Naive thymus-derived CD4-positive, alpha-beta T cell (primary cell): Measurements from ENCODE around the gene SBSN. TPM values are rescaled to one million over a fixed set of nuclear protein-coding genes. Genes with fewer than 3 reads are reported as not detected.

Experiments used
- ATAC-seq: fragments of 150-1000 bp; cut with Tn5 transposase; 2 replicates; pipeline ENCODE4 v1.10.0; 2021; ENCODE audit warnings: mild to moderate bottlenecking, moderate library complexity
- CTCF ChIA-PET: fragments of 350-600 bp; sonication (Branson Sonifier 250); formaldehyde crosslinking; loops from one replicate; lab custom pipeline; 2021; ENCODE audit warnings: antibody characterized with exemption; lab: Charles Lee
- POLR2A ChIA-PET: fragments of 350-600 bp; sonication (Branson Sonifier 250); formaldehyde crosslinking; loops from one replicate; lab custom pipeline; 2021; ENCODE audit warnings: antibody characterized with exemption, inconsistent platforms; lab: Charles Lee
- DNase-seq, 9 donors: peaks; one replicate each; pipeline versions ENCODE4 v3.0.0 to v3.0.0-alpha.2; 2020 to 2022; ENCODE audit warnings: mixed read lengths in 1 of 9
- H3K27ac ChIP-seq: one replicate; pipeline ENCODE4 v1.7.0; 2013; ENCODE audit warnings: mild to moderate bottlenecking, low read depth, low read length, moderate library complexity
- H3K27me3 ChIP-seq, 2 donors: one replicate each; pipeline ENCODE4 v1.7.0; 2013; ENCODE audit warnings: low read length in 2 of 2, mild to moderate bottlenecking in 2 of 2, moderate library complexity in 2 of 2; ENCODE audit not compliant: control insufficient read depth in 2 of 2, insufficient read depth in 2 of 2
- H3K36me3 ChIP-seq, 3 experiments: 1 replicate in 2 of 3; 2 replicates in 1 of 3; pipeline ENCODE4 v1.7.0; 2013; ENCODE audit warnings: low read length in 3 of 3, mild to moderate bottlenecking in 3 of 3, moderate library complexity in 1 of 3; ENCODE audit not compliant: insufficient read depth in 3 of 3, control insufficient read depth in 2 of 3
- H3K4me1 ChIP-seq, 2 donors: one replicate each; pipeline ENCODE4 v1.7.0; 2013; ENCODE audit warnings: low read length in 2 of 2, mild to moderate bottlenecking in 2 of 2, moderate library complexity in 1 of 2; ENCODE audit not compliant: control insufficient read depth in 2 of 2, insufficient read depth in 2 of 2
- H3K4me3 ChIP-seq: 2 replicates; pipeline ENCODE4 v1.7.0; 2013; ENCODE audit warnings: mild to moderate bottlenecking, low read length
- H3K9me3 ChIP-seq, 3 experiments: 1 replicate in 2 of 3; 2 replicates in 1 of 3; pipeline ENCODE4 v1.7.0; 2013; ENCODE audit warnings: low read length in 3 of 3; ENCODE audit not compliant: control insufficient read depth in 2 of 3
- H3K27ac Mint-ChIP-seq, 9 donors: one replicate each; pipeline ENCODE4 v1.8.0; 2020 to 2022; ENCODE audit warnings: mixed read lengths in 9 of 9, mild to moderate bottlenecking in 8 of 9, moderate library complexity in 5 of 9, inconsistent platforms in 2 of 9
- H3K27me3 Mint-ChIP-seq, 5 donors: one replicate each; pipeline ENCODE4 v1.8.0; 2021 to 2022; ENCODE audit warnings: mixed read lengths in 5 of 5, mild to moderate bottlenecking in 1 of 5
- H3K36me3 Mint-ChIP-seq, 5 donors: one replicate each; pipeline ENCODE4 v1.8.0; 2020 to 2022; ENCODE audit warnings: mixed read lengths in 5 of 5, mild to moderate bottlenecking in 3 of 5, inconsistent platforms in 1 of 5
- H3K4me1 Mint-ChIP-seq, 7 donors: one replicate each; pipeline ENCODE4 v1.8.0; 2020 to 2022; ENCODE audit warnings: mixed read lengths in 7 of 7, mild to moderate bottlenecking in 3 of 7, inconsistent platforms in 1 of 7
- H3K4me3 Mint-ChIP-seq, 10 donors: one replicate each; pipeline ENCODE4 v1.8.0; 2020 to 2022; ENCODE audit warnings: mild to moderate bottlenecking in 10 of 10, mixed read lengths in 10 of 10, moderate library complexity in 6 of 10, inconsistent platforms in 2 of 10
- H3K9me3 Mint-ChIP-seq, 11 donors: one replicate each; pipeline ENCODE4 v1.8.0; 2020 to 2022; ENCODE audit warnings: mixed read lengths in 11 of 11, mild to moderate bottlenecking in 4 of 11, inconsistent platforms in 1 of 11, moderate library complexity in 1 of 11
- intact Hi-C, 2 donors: fragments of 100-400 bp; cut with micrococcal nuclease; formaldehyde crosslinking; loops; one replicate each; pipeline ENCODE4 v1.15.1; 2023
- polyA plus RNA-seq, 2 donors: library from polyadenylated mRNA; unstranded; fragments of 300-500 nt; fragmentation: Illumina TruSeq; gene quantifications; one replicate each; pipeline ENCODE4 v1.2.3, GENCODE V29; 2021
- total RNA-seq, 6 experiments: library from RNA in 5 of 6; stranded (reverse) in 5 of 6; gene quantifications; 1 replicate in 5 of 6; 2 replicates in 1 of 6; pipeline ENCODE4 v1.2.3 and lab custom pipeline; 2021 to 2026

The SBSN gene
- total and polyA plus RNA-seq, 7 experiments from 2014 or later, result not detected

- DNase-seq (no peak), ATAC-seq (no peak)
- no peak overlapping the region for H3K27ac ChIP-seq
- H3K36me3 ChIP-seq, result peaks cover 0 to 7% (median 0%) of the 10 kb centered on the region in 3 experiments
- intact Hi-C loops, result no loop called here
- Mint-ChIP-seq H3K27ac (no peak overlapping the region), H3K27me3 (peaks cover 15 to 35% (median 17%) of the 10 kb centered on the region in 5 donors), H3K9me3 (peaks cover 0 to 4% (median 0%) of the 10 kb centered on the region in 11 donors), H3K4me3 (peak overlapping the region in 3 of 10 donors; percentile 19 to 80 (median 66)), H3K36me3 (peaks cover 0 to 1% (median 0%) of the 10 kb centered on the region in 5 donors), H3K4me1 (peaks cover 0 to 16% (median 11%) of the 10 kb centered on the region in 7 donors)
- CTCF ChIA-PET, result no interaction called here
- no peaks in the 10 kb centered on the region for H3K9me3 ChIP-seq
- H3K27me3 ChIP-seq, result peaks cover 0 to 4% of the 10 kb centered on the region in 2 donors
- H3K4me1 ChIP-seq, result peaks cover 0 to 12% of the 10 kb centered on the region in 2 donors
- H3K4me3 ChIP-seq, result no peak overlapping the region
- POLR2A ChIA-PET, result no interaction called here
Observed at GRCh38 chr19:35555301-35556005, 27.3 kb upstream of the SBSN start.

- Mint-ChIP-seq H3K4me3 (no peak overlapping the region), H3K27ac (peak overlapping the region in 2 of 9 donors; percentile 23 to 76), H3K4me1 (peaks cover 5 to 20% (median 12%) of the 10 kb centered on the region in 7 donors), H3K9me3 (peaks cover 0 to 2% (median 0%) of the 10 kb centered on the region in 11 donors), H3K36me3 (peaks cover 0 to 1% (median 0%) of the 10 kb centered on the region in 5 donors), H3K27me3 (peaks cover 2 to 24% (median 7%) of the 10 kb centered on the region in 5 donors)
- peaks cover 0 to 4% of the 10 kb centered on the region in 2 donors for H3K27me3 ChIP-seq
- ChIA-PET CTCF (no interaction called here), POLR2A (no interaction called here)
- no peak overlapping the region for H3K4me3 ChIP-seq
- no peak overlapping the region for H3K27ac ChIP-seq
- H3K36me3 ChIP-seq, result peaks cover 0 to 7% (median 0%) of the 10 kb centered on the region in 3 experiments
- intact Hi-C loops, result no loop called here
- no peak for DNase-seq
- no peaks in the 10 kb centered on the region for H3K9me3 ChIP-seq
- no peak for ATAC-seq
- peaks cover 0 to 12% of the 10 kb centered on the region in 2 donors for H3K4me1 ChIP-seq
Observed at GRCh38 chr19:35554076-35554475, 26.0 kb upstream of the SBSN start.

GRCh38 chr19:35553385-35554000 lies 25.4 kb upstream of the SBSN start:
- intact Hi-C loops, result no loop called here
- H3K27me3 Mint-ChIP-seq, result peaks cover 0 to 19% (median 5%) of the 10 kb centered on the region in 5 donors
- H3K36me3 Mint-ChIP-seq, result peaks cover 0 to 1% (median 0%) of the 10 kb centered on the region in 5 donors
- Histone ChIP-seq H3K4me3 (no peak overlapping the region), H3K4me1 (peaks cover 0 to 6% of the 10 kb centered on the region in 2 donors), H3K27ac (no peak overlapping the region), H3K9me3 (no peaks in the 10 kb centered on the region), H3K27me3 (no peaks in the 10 kb centered on the region), H3K36me3 (peaks cover 0 to 7% (median 0%) of the 10 kb centered on the region in 3 experiments)
- DNase-seq, result no peak
- CTCF ChIA-PET, result no interaction called here
- H3K9me3 Mint-ChIP-seq, result peaks cover 0 to 2% (median 0%) of the 10 kb centered on the region in 11 donors
- H3K4me1 Mint-ChIP-seq, result peaks cover 11 to 26% (median 17%) of the 10 kb centered on the region in 7 donors
- POLR2A ChIA-PET, result no interaction called here
- no peak for ATAC-seq
- no peak overlapping the region for H3K27ac Mint-ChIP-seq
- peak overlapping the region in 1 of 10 donors; percentile 3 for H3K4me3 Mint-ChIP-seq

- H3K4me3 Mint-ChIP-seq, result peak overlapping the region in 2 of 10 donors; percentile 3 to 35
- H3K27ac ChIP-seq, result no peak overlapping the region
- H3K27me3 Mint-ChIP-seq, result peaks cover 0 to 17% (median 5%) of the 10 kb centered on the region in 5 donors
- H3K9me3 ChIP-seq, result no peaks in the 10 kb centered on the region
- H3K9me3 Mint-ChIP-seq, result peaks cover 0 to 2% (median 0%) of the 10 kb centered on the region in 11 donors
- ATAC-seq (no peak), DNase-seq (no peak)
- peaks cover 0 to 9% (median 0%) of the 10 kb centered on the region in 3 experiments for H3K36me3 ChIP-seq
- ChIA-PET POLR2A (no interaction called here), CTCF (no interaction called here)
- intact Hi-C loops, result no loop called here
- H3K4me1 Mint-ChIP-seq, result peaks cover 12 to 25% (median 17%) of the 10 kb centered on the region in 7 donors
- H3K27ac Mint-ChIP-seq, result no peak overlapping the region
- no peaks in the 10 kb centered on the region for H3K4me1 ChIP-seq
- H3K4me3 ChIP-seq, result no peak overlapping the region
- no peaks in the 10 kb centered on the region for H3K27me3 ChIP-seq
- peaks cover 0 to 1% (median 0%) of the 10 kb centered on the region in 5 donors for H3K36me3 Mint-ChIP-seq
Observed at GRCh38 chr19:35552534-35553384, 24.6 kb upstream of the SBSN start.

- ATAC-seq (no peak), DNase-seq (no peak)
- Histone ChIP-seq H3K36me3 (peaks cover 0 to 16% (median 0%) of the 10 kb centered on the region in 3 experiments), H3K27me3 (no peaks in the 10 kb centered on the region), H3K27ac (no peak overlapping the region), H3K4me3 (no peak overlapping the region), H3K4me1 (peaks cover 8 to 9% of the 10 kb centered on the region in 2 donors), H3K9me3 (no peaks in the 10 kb centered on the region)
- H3K4me1 Mint-ChIP-seq, result peaks cover 15 to 29% (median 24%) of the 10 kb centered on the region in 7 donors
- intact Hi-C loops, result no loop called here
- H3K27me3 Mint-ChIP-seq, result peaks cover 0 to 4% (median 0%) of the 10 kb centered on the region in 5 donors
- no peak overlapping the region for H3K27ac Mint-ChIP-seq
- H3K4me3 Mint-ChIP-seq, result no peak overlapping the region
- no peaks in the 10 kb centered on the region for H3K9me3 Mint-ChIP-seq
- ChIA-PET CTCF (no interaction called here), POLR2A (no interaction called here)
- peaks cover 0 to 2% (median 0%) of the 10 kb centered on the region in 5 donors for H3K36me3 Mint-ChIP-seq
Observed at GRCh38 chr19:35551091-35551810, 23.1 kb upstream of the SBSN start.
